Posterior cingulate gyrus (tissue), 11 donors: ENCODE results near the gene NDUFS8.

Experiments
- DNase-seq, 10 donors: peaks; one replicate each; pipeline versions ENCODE4 v3.0.0 to v3.0.0-alpha.2; 2020 to 2021; ENCODE audit warnings: mixed read lengths in 3 of 10
- intact Hi-C: fragments of 100-400 bp; cut with DNase I; formaldehyde crosslinking; loops from one replicate; pipeline ENCODE4 v1.15.1; 2023

Gene NDUFS8

DNA sequence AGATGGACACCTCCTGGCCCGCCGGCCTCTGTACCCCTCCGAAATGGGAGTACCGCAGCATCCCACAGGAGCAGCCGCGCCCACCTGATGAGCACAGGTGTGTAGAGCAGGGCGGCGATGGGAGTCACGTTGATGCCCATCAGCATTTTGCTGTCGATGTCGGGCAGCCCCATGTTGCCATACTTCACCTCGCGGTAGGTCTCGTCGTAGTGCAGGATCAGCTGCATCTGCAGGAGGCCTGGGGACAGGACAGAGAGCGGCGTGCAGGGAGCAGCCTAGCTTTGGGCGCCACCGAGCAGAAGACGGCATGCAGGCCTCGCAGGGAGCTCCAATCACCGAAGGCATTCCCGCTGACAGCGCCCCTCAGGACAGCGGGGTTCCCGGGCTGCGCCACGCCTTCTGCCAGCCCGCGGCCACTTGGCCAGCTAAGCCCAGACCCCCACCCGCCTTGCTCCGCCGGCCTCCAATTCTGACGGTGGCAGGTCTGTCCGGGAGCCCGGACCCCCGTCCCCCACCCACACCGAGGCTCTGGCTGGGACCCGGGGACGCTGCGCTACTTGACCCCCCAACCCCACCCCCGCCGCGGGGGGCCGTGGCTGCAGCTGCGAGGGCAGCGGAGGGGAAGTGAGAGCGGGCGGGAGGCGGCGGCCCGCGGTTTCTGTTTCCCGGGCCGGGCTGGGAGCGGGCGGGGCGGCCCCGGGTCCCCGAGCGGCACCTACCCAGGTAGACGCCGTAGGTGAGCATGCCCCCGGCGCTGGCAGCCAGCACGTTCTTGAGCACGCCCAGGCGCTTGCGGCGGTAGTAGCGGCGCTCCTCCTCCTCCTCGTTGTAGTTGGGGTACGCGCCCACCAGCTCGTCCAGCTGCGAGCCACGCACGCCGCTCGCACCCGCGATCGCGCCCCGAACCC lies 27.3 kb upstream of the NDUFS8 start:
- DNase-seq, result peak in 2 of 10 donors; percentile 84 to 87
- intact Hi-C loops, result no loop called here

DNA sequence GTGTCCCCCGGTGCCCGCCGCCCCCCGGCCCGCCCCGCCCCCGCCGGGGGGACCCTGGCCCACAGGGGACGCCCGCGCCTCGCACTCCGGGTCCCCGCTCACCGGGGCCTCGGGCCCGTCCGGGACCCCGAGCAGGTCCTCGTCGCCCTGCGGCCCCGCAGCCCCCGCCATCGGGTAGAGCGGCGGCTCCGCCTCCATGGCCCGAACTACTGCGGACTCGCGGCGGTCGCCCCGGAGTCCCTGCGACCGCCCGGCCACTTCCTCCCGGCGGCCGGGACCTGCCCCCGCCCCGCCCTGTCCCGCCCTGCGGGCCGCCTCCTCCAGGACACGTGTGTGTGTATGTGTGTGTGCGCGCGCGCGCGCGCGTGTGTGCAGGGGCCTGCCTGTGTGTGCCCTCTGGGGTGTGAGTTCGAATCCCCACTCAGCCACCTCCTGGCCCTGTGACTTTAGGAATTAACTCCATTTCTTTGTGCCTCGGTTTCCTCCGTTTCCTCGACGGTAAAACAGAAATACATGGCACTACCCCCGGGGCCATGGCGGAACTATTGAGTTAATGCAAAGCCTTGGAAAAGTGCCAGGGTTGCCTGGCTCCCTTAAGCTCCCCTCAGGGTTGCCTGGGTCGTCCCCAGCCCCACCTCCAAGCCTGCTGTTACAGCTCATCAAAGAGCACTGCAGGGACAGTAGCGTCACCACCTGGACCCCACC lies 26.5 kb upstream of the NDUFS8 start, which contains the start of gene UNC93B1:
UNC93B1 (minus strand) TSS at position 252 of the 705 bp plus-strand sequence; CDS start at position 198, 54 bp downstream.
- intact Hi-C loops, result no loop called here

DNA sequence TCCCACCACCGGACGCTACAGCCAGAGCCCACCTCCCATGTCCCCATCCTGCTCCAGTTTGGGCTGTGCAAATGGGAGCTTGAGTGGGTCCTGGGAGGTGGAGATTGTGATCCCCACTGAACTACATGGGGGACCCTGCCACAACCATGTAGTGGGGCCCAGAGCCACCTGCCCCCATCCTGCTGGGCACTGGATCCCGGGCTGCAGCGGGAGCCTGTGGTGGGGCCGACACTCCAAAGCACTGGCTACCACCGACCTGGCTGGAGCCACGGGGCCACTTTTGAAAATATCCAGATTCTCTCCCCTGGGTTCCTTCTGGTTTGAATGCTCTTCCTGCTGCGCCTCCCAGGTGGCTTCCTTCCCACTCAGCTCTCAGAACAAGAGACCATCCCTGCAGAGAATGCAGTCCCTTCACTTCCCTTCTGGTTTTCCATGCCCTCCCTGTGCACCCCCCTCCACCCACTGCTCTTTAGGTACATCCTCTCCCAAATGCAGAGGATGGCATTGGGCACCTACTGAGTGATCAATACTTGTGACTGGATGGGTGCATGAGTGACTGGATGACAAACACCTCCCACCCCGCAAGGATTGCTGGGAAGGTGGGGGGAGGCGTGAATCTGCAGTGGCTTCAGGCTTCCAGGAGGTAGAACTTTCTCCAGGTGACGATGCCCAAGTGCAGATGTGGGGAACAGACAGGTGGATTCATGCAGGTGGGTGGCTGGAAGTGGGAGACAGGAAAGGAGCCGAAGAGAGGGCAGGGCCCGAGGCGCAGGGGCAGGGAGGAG lies 25.7 kb upstream of the NDUFS8 start:
- intact Hi-C loops, result no loop called here
- DNase-seq, result peak in 3 of 10 donors; percentile 72 to 86 (median 75)

More for the DNA sequence above, 26.5 kb upstream of the NDUFS8 start, which contains the start of gene UNC93B1:
- peak in 9 of 10 donors; percentile 47 to 92 (median 55) for DNase-seq

DNA sequence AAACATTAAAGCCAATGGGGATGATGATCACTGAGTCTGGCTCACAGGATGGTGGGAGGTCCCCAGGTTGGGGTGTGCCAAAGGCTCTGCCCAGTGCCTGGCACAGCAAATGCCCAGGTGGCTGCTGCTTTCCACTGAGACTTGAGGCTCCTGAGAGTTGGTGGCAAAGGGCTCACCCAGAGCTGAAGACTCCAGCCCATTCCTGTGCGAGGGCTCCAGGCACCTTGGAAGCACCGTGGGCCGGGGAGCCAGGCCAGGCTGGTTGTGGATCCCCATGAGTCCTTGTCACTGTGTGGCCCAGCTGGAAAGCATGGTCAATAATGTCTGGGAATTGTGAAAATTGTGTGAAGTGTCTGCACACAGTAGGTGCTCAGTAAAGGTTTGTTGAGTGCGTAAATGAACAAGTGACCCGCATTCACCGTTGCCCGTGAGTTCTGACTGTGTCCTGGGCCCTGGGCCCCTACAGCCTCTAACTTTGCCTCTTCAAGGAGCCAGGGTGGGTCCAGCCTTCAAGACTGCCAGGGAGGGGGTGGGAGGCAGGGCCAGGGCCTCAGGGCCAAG lies 23.8 kb upstream of the NDUFS8 start:
- intact Hi-C loops, result no loop called here
- peak in 3 of 10 donors; percentile 27 to 76 (median 43) for DNase-seq

DNA sequence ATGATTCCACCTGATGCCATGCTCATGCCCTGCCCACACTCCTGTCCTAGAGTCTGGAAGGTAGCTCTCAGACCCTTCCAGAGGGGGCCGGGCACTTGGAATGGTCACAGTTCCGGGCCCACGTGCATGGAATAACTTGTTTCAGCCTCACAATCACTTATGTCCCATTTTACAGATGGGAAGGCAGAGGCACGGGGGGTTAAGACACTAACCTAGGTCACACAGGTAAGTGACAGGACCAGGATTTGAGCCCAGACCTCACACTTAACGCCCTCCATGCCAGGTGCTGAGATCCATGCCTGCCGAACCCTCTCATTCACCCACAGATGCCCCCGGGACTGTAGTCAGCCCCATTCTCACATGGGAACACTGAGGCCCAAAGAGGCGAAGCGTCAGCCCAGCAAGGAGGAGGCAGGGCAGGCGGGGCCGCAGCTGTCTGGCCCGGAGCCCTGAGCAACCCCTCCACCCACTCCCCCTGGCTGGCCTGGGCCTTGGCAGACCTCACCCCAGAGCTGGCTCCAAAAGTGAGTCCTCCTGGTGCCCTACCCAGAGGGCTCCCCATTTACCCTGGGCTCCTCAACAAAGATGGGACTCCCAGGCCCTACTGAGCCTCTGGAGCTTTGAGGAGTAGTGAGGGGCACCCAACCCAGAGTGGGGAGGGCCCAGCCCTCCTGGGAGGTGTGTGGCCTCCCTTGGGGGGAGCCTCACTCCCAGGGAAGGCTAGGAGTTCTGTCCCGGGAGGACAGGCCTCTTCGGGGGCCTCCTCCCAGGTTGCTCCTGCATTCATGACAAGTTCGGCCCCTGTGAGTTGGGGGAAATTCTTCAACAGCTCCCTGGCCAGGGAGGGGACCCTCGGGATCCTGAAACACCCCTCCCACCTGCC lies 22.7 kb upstream of the NDUFS8 start:
- intact Hi-C loops, result no loop called here
- peak in 2 of 10 donors; percentile 52 to 56 for DNase-seq

DNA sequence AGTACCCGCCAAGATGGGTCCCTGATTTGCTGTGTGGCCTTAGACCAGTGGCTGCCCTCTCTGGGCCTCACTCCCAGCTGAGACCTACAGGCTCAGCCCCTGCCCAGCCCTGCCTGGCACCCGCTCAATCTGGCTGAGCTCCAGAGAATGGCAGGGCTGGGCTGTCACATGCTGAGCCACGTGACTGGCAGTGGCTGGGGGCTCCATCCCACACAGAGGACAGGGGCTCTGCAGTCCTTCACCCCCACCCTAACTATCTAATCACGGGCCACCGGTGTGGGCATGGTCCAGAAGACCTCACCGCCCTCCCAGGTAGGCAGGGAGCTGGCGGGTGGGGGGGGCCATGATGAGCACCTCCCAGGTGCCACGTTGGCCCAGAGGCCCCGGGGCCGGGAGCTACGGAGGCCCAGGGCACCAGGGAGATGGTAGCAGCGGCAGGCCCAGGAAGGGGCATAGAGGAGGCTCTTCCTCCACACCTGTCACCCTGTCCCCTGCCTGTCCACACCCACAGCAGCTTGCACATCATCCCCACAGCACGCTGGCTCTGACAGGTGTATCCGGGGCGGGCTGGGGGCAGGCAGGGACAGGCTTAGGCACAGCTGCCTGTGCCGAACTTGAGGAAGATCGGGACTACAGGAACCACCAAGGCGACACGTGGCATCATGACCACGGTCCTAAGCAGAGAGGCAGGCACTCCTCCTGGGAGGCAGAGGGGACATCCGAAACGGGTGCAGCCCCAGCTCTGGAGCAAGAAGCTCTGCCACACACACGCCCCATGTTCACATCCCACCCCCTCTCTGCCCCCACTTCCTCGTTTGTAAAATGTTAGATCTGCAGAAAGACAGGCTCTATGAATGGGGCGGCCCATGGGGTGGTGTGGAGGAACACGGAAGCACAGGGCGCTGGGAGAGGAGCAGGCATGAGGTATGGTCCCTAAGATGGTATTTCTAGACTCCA lies 21.8 kb upstream of the NDUFS8 start:
- intact Hi-C loops, result no loop called here
- DNase-seq, result peak in 1 of 10 donors; percentile 65

DNA sequence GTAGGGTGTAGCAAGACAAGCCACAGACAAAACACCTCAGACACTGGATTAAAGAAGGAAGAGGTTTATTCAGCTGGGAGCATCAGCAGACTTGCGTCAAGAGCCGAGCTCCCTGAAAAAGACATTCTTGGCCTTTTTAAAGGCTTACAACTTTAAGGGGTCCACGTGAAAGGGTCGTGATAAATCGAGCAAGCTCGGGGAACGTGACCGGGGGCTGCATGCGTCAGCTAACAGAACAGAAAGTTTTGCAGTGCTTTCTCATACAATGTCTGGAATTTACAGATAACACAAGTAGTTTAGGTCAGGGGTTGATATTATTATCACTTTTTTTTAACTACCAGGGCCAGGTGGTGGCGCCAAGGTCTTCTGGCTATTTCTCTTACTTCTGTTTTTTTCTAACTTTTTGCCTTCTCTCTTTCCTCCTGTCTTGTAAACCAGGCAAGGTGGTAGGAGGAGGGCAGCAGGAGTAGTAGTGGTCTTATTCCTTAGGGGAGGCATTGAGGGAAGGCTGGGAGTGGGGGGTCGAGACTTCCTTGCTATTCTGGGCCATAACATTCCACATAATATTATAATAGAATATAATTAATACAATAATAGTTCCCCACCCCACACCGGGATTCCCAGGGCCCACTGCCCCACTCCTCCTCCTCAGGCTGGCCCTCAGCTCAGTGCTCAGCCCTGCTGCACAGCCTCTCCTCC lies 20.9 kb upstream of the NDUFS8 start:
- DNase-seq, result no peak
- intact Hi-C loops, result no loop called here

DNA sequence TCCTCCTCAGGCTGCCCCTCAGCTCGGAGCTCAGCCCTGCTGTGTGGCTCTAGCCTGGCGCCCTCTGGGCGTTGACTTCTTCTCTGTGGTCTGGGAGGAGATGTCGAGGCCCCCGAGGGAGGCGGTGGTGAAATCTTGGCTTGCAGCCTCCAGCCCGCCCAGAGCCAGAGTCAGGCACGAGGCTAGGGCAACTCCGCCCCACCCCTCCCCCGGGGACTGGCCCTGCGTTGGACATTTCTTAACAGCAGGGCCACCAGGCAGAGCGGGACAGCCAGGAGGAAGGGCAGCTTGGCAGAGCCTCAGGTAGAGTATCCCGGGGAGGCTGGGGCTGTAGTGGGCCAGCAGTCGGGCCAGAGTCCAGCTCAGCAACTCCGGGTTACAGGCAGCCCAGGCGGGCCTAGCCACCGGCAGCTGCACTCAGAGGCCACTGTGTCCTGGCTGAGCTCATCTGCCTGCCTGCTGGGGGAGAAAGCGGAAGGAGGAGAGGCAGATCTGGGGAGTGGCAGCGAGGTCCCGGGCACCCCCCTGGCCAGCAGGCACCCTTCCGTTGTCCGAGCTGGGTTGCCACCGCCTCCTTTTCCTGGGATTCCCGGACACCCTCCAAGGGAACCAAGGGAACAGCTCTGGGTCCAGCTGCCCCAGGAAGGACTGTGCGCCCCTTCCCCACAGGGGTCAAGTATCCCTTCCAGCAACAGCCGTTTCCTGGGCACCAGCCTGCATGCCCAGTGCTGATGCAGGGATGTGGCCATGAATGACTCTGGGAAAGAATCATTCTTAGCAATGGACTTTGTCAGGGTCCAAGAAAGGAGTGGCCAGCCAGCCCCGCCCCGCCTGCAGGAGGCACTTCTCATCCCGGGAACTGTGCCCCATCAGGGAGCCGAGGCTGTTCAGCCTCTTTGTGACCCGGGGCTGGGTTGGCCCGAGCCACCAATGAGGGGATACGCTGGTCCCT lies 20.1 kb upstream of the NDUFS8 start, which contains the start of gene ALDH3B1:
ALDH3B1 (plus strand) TSS at position 238 of the 952 bp plus-strand sequence. CDS start 4,971 bp downstream, outside the sequence.
- intact Hi-C loops, result no loop called here
- peak; percentile 55 to 94 (median 66) for DNase-seq

DNA sequence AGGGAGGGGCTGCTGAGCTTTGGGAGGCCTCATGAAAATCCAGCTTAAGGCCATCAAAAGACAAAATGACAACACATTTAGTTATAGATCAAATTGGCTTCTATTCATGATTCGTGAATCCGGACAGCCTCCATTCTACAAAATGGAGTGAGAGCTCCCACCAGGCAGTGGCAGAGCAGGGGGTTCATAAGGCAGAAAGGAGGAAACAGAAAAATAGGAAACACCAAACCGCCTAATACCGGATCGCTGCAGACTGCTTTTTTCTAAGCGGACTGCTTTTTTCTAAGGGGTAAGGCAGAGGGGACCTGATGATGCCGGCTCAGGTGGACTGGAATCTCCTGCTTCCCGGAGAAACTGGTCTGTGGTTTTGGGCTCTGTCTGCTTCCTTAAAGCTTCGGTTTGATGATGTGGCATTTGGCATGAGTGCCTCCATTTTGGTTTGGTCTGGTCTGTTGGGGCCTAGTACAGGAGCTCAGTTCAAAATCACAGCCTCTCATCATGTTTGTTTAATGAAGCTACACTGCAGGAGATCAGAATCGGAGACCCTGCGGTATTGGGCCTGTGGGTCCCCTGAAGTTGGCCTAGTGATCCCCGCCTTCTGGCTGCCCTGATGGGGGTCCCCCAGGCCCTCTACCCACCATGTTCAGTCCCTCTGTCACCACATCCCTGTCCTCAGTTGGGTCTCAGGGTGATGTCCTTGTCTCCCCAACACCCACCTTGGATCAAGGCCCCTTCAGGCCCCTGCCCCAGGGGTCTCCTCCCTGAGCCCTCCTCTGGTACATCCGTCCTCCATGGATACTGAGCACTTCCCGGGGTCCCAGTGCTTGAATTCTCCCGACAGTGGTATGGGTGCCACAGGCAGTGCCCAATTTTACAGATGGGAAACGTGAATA lies 19.2 kb upstream of the NDUFS8 start:
- intact Hi-C loops, result no loop called here
- no peak for DNase-seq

DNA sequence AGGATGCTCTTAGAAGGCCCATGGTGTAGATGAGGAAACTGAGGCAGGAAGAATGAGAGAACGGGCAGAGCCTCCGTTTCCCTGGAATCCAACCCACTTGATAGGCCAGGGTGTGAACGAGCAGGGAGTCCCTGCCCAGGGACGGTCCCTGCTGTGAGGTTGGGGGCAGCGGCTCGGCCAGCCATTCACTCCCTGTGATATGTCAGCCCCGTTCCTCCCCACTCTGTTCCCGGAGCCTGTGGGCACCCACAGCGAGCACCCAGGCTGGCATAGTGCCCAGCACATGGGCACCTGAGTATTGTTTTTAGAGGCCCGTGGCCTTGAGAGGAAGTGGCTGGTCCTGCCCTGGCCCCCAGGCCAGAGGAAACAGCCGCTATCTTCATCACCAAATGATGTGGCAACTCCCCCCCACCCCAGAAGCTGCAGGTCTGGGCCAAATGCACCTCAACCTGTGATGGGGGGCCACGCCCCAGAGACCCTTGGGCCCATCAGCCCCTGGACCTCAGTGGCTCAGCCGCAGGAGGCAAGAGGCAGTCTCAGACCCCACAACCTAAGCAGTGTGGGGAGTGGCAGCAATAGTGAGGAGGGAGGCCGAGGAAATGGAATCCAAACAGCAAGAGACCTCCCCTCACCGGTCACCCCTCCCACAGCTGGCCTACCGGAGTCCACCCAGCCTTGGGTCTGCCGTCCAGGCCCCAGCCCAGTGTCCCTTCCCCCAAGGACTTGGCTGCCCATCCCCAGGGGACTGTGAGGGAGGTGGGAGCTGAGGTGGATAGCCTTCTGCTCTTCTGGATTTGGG lies 18.2 kb upstream of the NDUFS8 start:
- intact Hi-C loops, result no loop called here
- no peak for DNase-seq

DNA sequence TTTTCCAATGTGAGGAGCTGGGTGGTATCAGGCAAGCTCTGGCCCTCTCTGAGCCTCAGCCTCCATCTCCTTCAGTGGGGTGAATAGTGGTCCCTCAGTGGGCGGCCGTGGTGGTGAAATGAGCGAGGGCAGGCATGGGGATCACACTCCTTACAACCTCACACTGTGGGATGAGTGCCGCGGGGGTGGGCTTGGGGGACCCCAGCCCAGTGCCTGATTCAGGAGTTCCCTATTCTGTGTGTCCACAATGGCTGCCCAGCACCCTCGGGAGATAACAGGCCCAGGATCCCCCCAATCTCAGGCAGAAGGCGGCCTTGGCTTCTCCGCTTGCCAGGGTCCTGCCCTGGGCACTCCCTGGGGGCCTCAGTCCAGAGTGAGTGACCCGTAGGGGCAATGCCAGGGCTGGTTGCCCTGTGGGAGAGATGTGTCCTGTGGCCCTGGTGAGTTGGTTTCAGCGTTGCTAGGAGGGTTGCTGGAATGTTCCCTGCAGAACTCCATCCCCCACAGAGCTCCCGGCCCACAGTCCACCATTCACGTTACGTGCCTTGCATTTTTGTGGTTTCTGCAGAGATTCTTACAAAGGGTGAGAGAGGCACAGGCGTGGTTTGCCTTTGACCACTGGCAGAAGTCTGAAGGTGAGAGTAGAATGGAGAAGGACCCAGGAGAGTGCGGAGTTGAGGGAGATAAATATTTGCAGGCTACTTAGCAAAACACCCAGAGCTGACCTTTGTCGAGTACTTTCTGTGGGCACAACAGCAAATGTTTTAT lies 17.5 kb upstream of the NDUFS8 start:
- DNase-seq, result no peak
- intact Hi-C loops, result no loop called here

DNA sequence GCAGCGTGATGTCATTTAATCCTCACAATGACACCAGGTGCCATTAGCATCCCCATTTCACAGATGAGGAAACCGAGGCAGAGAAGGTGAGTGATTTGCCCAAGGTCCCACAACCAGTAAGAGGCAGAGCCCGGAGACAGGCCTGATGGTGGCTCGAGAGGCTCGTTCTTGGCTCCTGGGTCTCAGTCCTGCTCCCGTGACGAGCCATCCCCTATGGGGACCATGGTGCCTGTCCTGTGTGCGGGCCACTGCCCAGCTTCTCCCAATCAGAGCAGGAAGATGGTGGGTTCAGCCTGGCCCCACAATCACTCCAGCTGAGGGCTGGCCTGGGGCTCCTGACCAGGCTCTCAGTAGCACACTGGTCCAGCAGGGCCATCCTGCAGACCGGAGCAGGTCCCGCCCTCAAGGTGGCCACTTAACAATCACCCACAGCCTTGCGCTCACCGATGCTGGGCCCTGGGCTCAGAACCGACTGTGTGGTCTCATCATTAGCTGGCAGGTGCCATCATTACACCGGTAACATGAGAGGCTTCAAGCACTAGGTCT lies 16.8 kb upstream of the NDUFS8 start:
- no peak for DNase-seq
- intact Hi-C loops, result no loop called here

DNA sequence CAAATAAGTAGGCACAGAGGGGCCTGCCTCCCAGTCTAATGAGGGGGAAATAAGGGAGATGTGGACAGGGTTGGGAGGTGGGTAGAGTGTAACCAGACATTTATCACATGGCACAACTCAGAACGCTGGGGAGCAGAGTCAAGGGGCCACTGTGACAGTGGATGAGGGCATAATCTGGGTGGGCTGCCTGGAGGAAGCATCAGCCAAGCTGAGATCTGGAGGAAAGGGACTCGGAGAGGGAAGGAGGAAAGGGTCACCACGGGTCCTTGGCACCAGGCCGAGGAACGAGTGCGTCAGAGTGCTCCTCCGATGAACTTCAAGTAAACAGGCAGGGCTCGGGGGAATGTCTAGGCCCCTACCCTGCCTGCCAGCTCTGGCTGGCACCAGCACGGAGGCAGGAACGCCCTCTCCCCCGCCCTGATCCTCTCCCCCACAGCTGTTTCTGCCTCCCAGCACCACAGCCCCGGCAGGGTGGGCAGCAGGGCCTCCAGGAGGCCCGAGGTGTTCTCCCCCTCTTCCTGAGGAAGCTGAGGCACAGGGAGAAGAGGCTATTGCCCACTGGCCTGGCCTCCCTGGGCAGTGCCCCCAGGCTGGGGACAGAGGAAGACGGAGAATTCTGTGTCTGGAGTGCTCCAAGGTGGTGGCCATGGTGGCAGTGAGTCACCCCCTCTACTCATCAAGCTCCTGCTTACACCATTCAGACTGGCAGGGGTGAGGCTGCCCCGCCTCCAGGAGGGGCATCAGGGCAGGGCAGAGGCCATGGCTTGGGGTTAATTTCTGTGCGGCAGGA lies 16.1 kb upstream of the NDUFS8 start:
- no peak for DNase-seq
- intact Hi-C loops, result no loop called here
